H1 (cell line): ENCODE results near the gene CDH15. TPM values are rescaled to one million over a fixed set of nuclear protein-coding genes. Genes with fewer than 3 reads are reported as not detected.

Source experiments
- CTCF ChIA-PET: fragments of 300-600 bp; sonication (Branson Sonifier 250); formaldehyde crosslinking; loops from one replicate; lab custom pipeline; 2021; ENCODE audit not compliant: partially characterized antibody; lab: Charles Lee
- POLR2A ChIA-PET: fragments of 300-600 bp; sonication (Branson Sonifier 250); formaldehyde crosslinking; loops from one replicate; lab custom pipeline; 2021; ENCODE audit warnings: inconsistent platforms; ENCODE audit not compliant: partially characterized antibody; lab: Charles Lee
- DNase-seq, 2 experiments: peaks; one replicate each; pipeline versions ENCODE4 v3.0.0 to v3.0.0-alpha.2; 2010 to 2022; ENCODE audit warnings: low spot score in 2 of 2, low read depth in 1 of 2, mixed read lengths in 1 of 2
- FAIRE-seq: peaks from 2 replicates; lab custom pipeline; 2011; peaks lifted over from hg19 to GRCh38; lab: Jason Lieb, UNC
- H2AFZ ChIP-seq: 2 replicates; pipeline ENCODE4 v1.8.1; 2012; ENCODE audit warnings: low read length, inconsistent platforms
- H2AK5ac ChIP-seq: 2 replicates; pipeline ENCODE4 v1.6.1; 2013; ENCODE audit warnings: low read depth, low read length
- H2BK120ac ChIP-seq: replicated peaks from 2 replicates; pipeline ENCODE3; 2013; ENCODE audit warnings: low read depth, low read length, inconsistent platforms
- H2BK12ac ChIP-seq: 2 replicates; pipeline ENCODE4 v1.6.1; 2013; ENCODE audit warnings: low read depth, low read length
- H2BK15ac ChIP-seq: 2 replicates; pipeline ENCODE4 v1.6.1; 2013; ENCODE audit warnings: low read length
- H2BK20ac ChIP-seq: 2 replicates; pipeline ENCODE4 v1.6.1; 2013; ENCODE audit warnings: low read length
- H2BK5ac ChIP-seq: 2 replicates; pipeline ENCODE4 v1.6.1; 2013; ENCODE audit warnings: low read depth, low read length
- H3K14ac ChIP-seq: 2 replicates; pipeline ENCODE4 v1.6.1; 2013; ENCODE audit warnings: inconsistent platforms; ENCODE audit not compliant: insufficient read length
- H3K18ac ChIP-seq: 2 replicates; pipeline ENCODE4 v1.6.1; 2013; ENCODE audit warnings: low read length; ENCODE audit errors: extremely low read depth
- H3K23ac ChIP-seq: 2 replicates; pipeline ENCODE4 v1.6.1; 2013; ENCODE audit warnings: inconsistent platforms; ENCODE audit not compliant: insufficient read length
- H3K23me2 ChIP-seq: 2 replicates; pipeline ENCODE4 v1.6.1; 2013; ENCODE audit warnings: low read depth, low read length
- H3K27ac ChIP-seq: 2 replicates; pipeline ENCODE4 v1.6.1; 2011; ENCODE audit warnings: low read depth, low read length, inconsistent platforms
- H3K27me3 ChIP-seq, 4 experiments: replicated peaks in 1 of 4; 1 replicate in 1 of 4; 2 replicates in 3 of 4; pipeline versions ENCODE4 v1.6.1 to v1.8.1; 2011 to 2013; ENCODE audit warnings: low read length in 3 of 4, mild to moderate bottlenecking in 3 of 4, inconsistent platforms in 2 of 4, mixed read lengths in 2 of 4, moderate library complexity in 1 of 4; ENCODE audit not compliant: control insufficient read depth in 3 of 4, insufficient read depth in 3 of 4; ENCODE audit errors: extremely low read depth in 1 of 4
- H3K36me3 ChIP-seq, 4 experiments: 2 replicates each; pipeline versions ENCODE4 v1.6.1 to v1.8.1; 2011 to 2013; ENCODE audit warnings: mild to moderate bottlenecking in 4 of 4, low read length in 3 of 4, moderate library complexity in 2 of 4, control low read depth in 1 of 4, inconsistent platforms in 1 of 4; ENCODE audit not compliant: insufficient read depth in 4 of 4, control insufficient read depth in 2 of 4
- H3K4ac ChIP-seq: replicated peaks from 2 replicates; pipeline ENCODE3; 2013; ENCODE audit warnings: low read length, low read depth, mixed read lengths, inconsistent platforms; ENCODE audit not compliant: insufficient read length
- H3K4me1 ChIP-seq, 4 experiments: replicated peaks in 1 of 4; 1 replicate in 1 of 4; 2 replicates in 3 of 4; pipeline versions ENCODE4 v1.6.1 to v1.8.1; 2011 to 2013; ENCODE audit warnings: low read length in 3 of 4, inconsistent platforms in 2 of 4, mixed read lengths in 1 of 4; ENCODE audit not compliant: insufficient read depth in 4 of 4, control insufficient read depth in 3 of 4
- H3K4me2 ChIP-seq, 2 experiments: 2 replicates each; pipeline versions ENCODE4 v1.6.1 to v1.8.1; 2011 to 2013; ENCODE audit warnings: low read depth in 2 of 2, low read length in 2 of 2, control low read depth in 1 of 2, inconsistent platforms in 1 of 2, mild to moderate bottlenecking in 1 of 2; ENCODE audit not compliant: insufficient read depth in 1 of 2
- H3K4me3 ChIP-seq, 4 experiments: fragments of 200-600, 300-600 bp in 1 of 4; sonication (generic), shearing (Covaris generic), sonication (Bioruptor Twin) in 1 of 4; 2 replicates each; pipeline versions ENCODE4 v1.5.1 to v1.8.1; 2011 to 2016; ENCODE audit warnings: low read length in 4 of 4, low read depth in 3 of 4, control low read depth in 2 of 4, inconsistent platforms in 2 of 4, mild to moderate bottlenecking in 2 of 4, mixed read lengths in 1 of 4, moderate library complexity in 1 of 4; ENCODE audit not compliant: insufficient read depth in 2 of 4; ENCODE audit errors: extremely low read depth in 1 of 4
- H3K56ac ChIP-seq: replicated peaks from 2 replicates; pipeline ENCODE3; 2013; ENCODE audit warnings: low read depth, mild to moderate bottlenecking, mixed read lengths, low read length, inconsistent platforms; ENCODE audit not compliant: insufficient read length
- H3K79me1 ChIP-seq: 2 replicates; pipeline ENCODE4 v1.6.1; 2013; ENCODE audit warnings: low read depth, low read length, control low read depth
- H3K79me2 ChIP-seq, 2 experiments: 2 replicates each; pipeline versions ENCODE4 v1.6.1 to v1.8.1; 2012 to 2013; ENCODE audit warnings: low read length in 2 of 2, mild to moderate bottlenecking in 2 of 2, inconsistent platforms in 1 of 2; ENCODE audit not compliant: insufficient read depth in 2 of 2, control insufficient read depth in 1 of 2
- H3K9ac ChIP-seq, 4 experiments: replicated peaks in 1 of 4; 1 replicate in 1 of 4; 2 replicates in 3 of 4; pipeline versions ENCODE4 v1.6.1 to v1.8.1; 2011 to 2013; ENCODE audit warnings: low read depth in 3 of 4, low read length in 3 of 4, control low read depth in 2 of 4, mild to moderate bottlenecking in 2 of 4, moderate library complexity in 2 of 4, inconsistent platforms in 1 of 4; ENCODE audit errors: extremely low read depth in 1 of 4
- H3K9me3 ChIP-seq, 2 experiments: 2 replicates each; pipeline versions ENCODE4 v1.6.1 to v1.8.1; 2012 to 2013; ENCODE audit warnings: mild to moderate bottlenecking in 2 of 2, moderate library complexity in 2 of 2, control low read depth in 1 of 2, inconsistent platforms in 1 of 2, low read depth in 1 of 2, low read length in 1 of 2, mixed read lengths in 1 of 2; ENCODE audit not compliant: insufficient read depth in 2 of 2
- H4K20me1 ChIP-seq, 2 experiments: replicated peaks in 1 of 2; 2 replicates each; pipeline versions ENCODE3 to v1.8.1; 2011 to 2013; ENCODE audit warnings: inconsistent platforms in 2 of 2, low read length in 2 of 2, mild to moderate bottlenecking in 1 of 2; ENCODE audit not compliant: insufficient read depth in 2 of 2, control insufficient read depth in 1 of 2
- H4K5ac ChIP-seq: 2 replicates; pipeline ENCODE4 v1.6.1; 2013; ENCODE audit warnings: low read length, low read depth, mixed read lengths, inconsistent platforms; ENCODE audit not compliant: insufficient read length
- H4K8ac ChIP-seq: 2 replicates; pipeline ENCODE4 v1.8.0; 2013; ENCODE audit warnings: mild to moderate bottlenecking, moderate library complexity, low read length, inconsistent platforms; ENCODE audit not compliant: insufficient read depth; ENCODE audit errors: extremely low read depth
- H4K91ac ChIP-seq: replicated peaks from 2 replicates; pipeline ENCODE3; 2013; ENCODE audit warnings: low read length, mixed read lengths, inconsistent platforms; ENCODE audit not compliant: insufficient read length
- CBX8 ChIP-seq: fragments of 300-800, 300-1000 bp; sonication (generic); IDR thresholded peaks from 2 replicates; pipeline ENCODE4 v1.7.1; 2016; ENCODE audit warnings: low read depth, low read length, borderline replicate concordance
- CHD1 ChIP-seq: IDR thresholded peaks from 2 replicates; pipeline ENCODE4 v1.6.1; 2012; ENCODE audit warnings: low read depth, low read length, improper control_type of control experiment
- FOSL1 ChIP-seq: IDR thresholded peaks from 2 replicates; pipeline ENCODE4 v1.6.1; 2011; ENCODE audit warnings: mild to moderate bottlenecking, low read depth, low read length, moderate library complexity; ENCODE audit not compliant: insufficient read depth
- HDAC2 ChIP-seq, 2 experiments: fragments of 300-600 bp in 1 of 2; sonication (generic) in 1 of 2; IDR thresholded peaks; 2 replicates each; pipeline ENCODE4 v1.6.1; 2011 to 2012; ENCODE audit warnings: low read depth in 2 of 2, low read length in 2 of 2, mild to moderate bottlenecking in 2 of 2, moderate library complexity in 2 of 2, borderline replicate concordance in 1 of 2, inconsistent platforms in 1 of 2
- TAF7 ChIP-seq: optimal IDR thresholded peaks from 2 replicates; pipeline ENCODE3; 2011; ENCODE audit warnings: low read depth, mild to moderate bottlenecking, inconsistent platforms, low read length, moderate library complexity, borderline replicate concordance
- TBP ChIP-seq: IDR thresholded peaks from 2 replicates; pipeline ENCODE4 v1.6.1; 2011; ENCODE audit warnings: low read depth, low read length, improper control_type of control experiment
- USF2 ChIP-seq: IDR thresholded peaks from 2 replicates; pipeline ENCODE4 v1.6.1; 2011; ENCODE audit warnings: low read length, improper control_type of control experiment
- WGBS, 2 experiments: shearing (Covaris generic) in 1 of 2; methylation state at CpG; one replicate each; pipeline versions ENCODE4 v1.1.6 to v1.1.7; 2013 to 2015; ENCODE audit warnings: low lambda C conversion rate in 2 of 2, mixed read lengths in 2 of 2, inconsistent platforms in 1 of 2, low coverage in 1 of 2, missing lambda C conversion rate in 1 of 2; ENCODE audit not compliant: insufficient replicate concordance in 2 of 2, insufficient coverage in 1 of 2, insufficient read length in 1 of 2; ENCODE audit errors: extremely low coverage in 1 of 2, missing lambda C conversion rate in 1 of 2; 5-methylcytosine and 5-hydroxymethylcytosine counted together
- polyA plus RNA-seq, 7 experiments: library from polyadenylated mRNA; depleted of rRNA in 3 of 7; stranded (reverse) in 5 of 7; unstranded in 2 of 7; fragments of >200 nt in 5 of 7; fragments of 200-250 nt in 2 of 7; gene quantifications; 1 replicate in 5 of 7; 2 replicates in 1 of 7; 4 replicates in 1 of 7; pipeline versions ENCODE4 v1.2.1 to v1.2.3, GENCODE V29; 2011 to 2013; ENCODE audit warnings: missing spikeins in 2 of 7, mixed read lengths in 2 of 7
- total RNA-seq: library from RNA; stranded (reverse); fragmentation: NEBNext Ultra II Directional; extraction: Animal tissue kit (Norgen Biotek cat#: 25700); gene quantifications from 2 replicates; pipeline ENCODE4 v1.2.1, GENCODE V29; 2021

CDH15 gene
- total and polyA plus RNA-seq, 2 of the 8 experiments (the other 6 are each of a cell fraction or from before 2014, with no cell fraction given), result 0.50 to 0.82 TPM

DNA sequence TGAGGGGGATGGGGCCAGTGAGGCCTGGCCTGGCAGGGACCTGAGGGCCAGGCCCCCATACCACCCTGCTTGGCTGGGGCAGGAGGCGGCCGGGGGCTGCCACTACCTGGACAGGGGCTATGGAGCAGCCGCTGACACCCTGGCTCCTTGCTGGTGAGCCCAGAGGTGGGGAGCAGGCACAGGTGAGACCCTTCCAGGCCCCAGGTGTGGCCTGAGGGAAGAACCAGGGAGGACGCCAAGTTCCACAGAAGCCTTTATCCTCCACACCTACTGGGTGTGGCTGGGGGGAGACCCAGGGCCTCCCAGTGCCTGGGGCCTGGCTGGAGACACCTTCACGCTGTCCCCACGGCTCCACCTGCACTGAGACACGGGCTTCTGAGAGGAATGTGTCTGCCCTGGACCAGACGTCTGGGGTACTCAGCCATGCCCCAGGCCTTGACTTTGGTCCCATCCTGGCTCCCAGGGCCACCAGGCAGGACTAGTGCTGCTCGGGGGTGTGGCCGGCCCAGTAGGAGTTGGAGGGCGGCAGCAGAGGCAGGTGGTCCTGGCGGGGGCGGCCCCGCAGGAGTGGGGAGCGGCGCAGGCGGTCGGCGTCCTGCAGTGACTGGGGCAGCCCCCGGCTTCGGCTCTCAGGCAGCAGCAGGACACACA, 24.1 kb downstream of the CDH15 start:
- Histone ChIP-seq H3K79me1 (no peaks in the 10 kb centered on the region), H3K27me3 (peaks cover 0 to 22% (median 17%) of the 10 kb centered on the region in 4 experiments; a peak in 6 of 7 replicates), H4K8ac (no peak overlapping the region), H3K4me1 (peaks cover 0 to 10% (median 6%) of the 10 kb centered on the region in 4 experiments; a peak in 5 of 7 replicates), H2BK20ac (no peak overlapping the region), H3K27ac (no peak overlapping the region), H3K23me2 (peaks cover 8% of the 10 kb centered on the region; the same call in 1 of the 2 replicates), H4K5ac (no peak overlapping the region), H3K9ac (no peak overlapping the region), H3K36me3 (no peaks in the 10 kb centered on the region), H3K18ac (no peak overlapping the region), H2AFZ (no peak overlapping the region), H2AK5ac (no peak overlapping the region), H2BK12ac (no peak overlapping the region), H2BK15ac (no peak overlapping the region), H3K23ac (no peak overlapping the region), H3K56ac (no peak overlapping the region), H3K9me3 (no peaks in the 10 kb centered on the region; a peak in 1 of 4 replicates), H4K91ac (no peak overlapping the region), H3K4me2 (no peak overlapping the region), H3K4me3 (no peak overlapping the region), H2BK120ac (no peak overlapping the region), H3K79me2 (no peaks in the 10 kb centered on the region), H4K20me1 (peaks cover 2 to 6% of the 10 kb centered on the region in 2 experiments), H3K4ac (no peak overlapping the region), H2BK5ac (no peak overlapping the region), H3K14ac (no peak overlapping the region)
- POLR2A ChIA-PET, result no interaction called here
- TF ChIP-seq CBX8 (no peak), CHD1 (no peak), TAF7 (no peak), HDAC2 (IDR thresholded peaks at IDR 0.05; ENCODE audit: borderline replicate concordance in 1 of 2, low read depth in 2 of 2, low read length in 2 of 2) (no peak), USF2 (no peak), TBP (no peak), FOSL1 (no peak)
- DNase-seq (peak in 1 of 2 experiments; percentile 42), FAIRE-seq (no peak)
- WGBS, 2 experiments, result 93% methylated on average over 21 of the region's 21 CpGs; no CpG with 5 or more reads in 1 of the 2 experiments
- CTCF ChIA-PET, result no interaction called here
